ENCODE data around the gene PBX1.

The PBX1 gene

GRCh38 chr1:164780111-164780812 is 221.3 kb downstream of the PBX1 start:
- Histone ChIP-seq H3K36me3 (no peaks in the 10 kb centered on the region), H3K27me3 (peaks cover 4% of the 10 kb centered on the region), H3K4me1 (ENCODE audit: control insufficient read depth in 1 of 2, insufficient read depth in 1 of 2, low read depth in 1 of 2, low read length in 1 of 2) (no peaks in the 10 kb centered on the region), H3K4me3 (ENCODE audit: low read depth in 1 of 2, low read length in 1 of 2) (no peak overlapping the region), H3K9me3 (no peaks in the 10 kb centered on the region), H3K27ac (no peak overlapping the region)
- TF ChIP-seq CTCF (IDR thresholded peaks at IDR 0.05) = no peak

- H3K27ac ChIP-seq = no peak overlapping the region
- H3K9me3 ChIP-seq = no peaks in the 10 kb centered on the region
- no peak for TF ChIP-seq CTCF (IDR thresholded peaks at IDR 0.05)
- H3K27me3 ChIP-seq = no peaks in the 10 kb centered on the region
- H3K4me3 ChIP-seq (ENCODE audit: low read depth in 1 of 2, low read length in 1 of 2) = no peak overlapping the region
- H3K4me1 ChIP-seq (ENCODE audit: control insufficient read depth in 1 of 2, insufficient read depth in 1 of 2, low read depth in 1 of 2, low read length in 1 of 2) = no peaks in the 10 kb centered on the region
- no peaks in the 10 kb centered on the region for H3K36me3 ChIP-seq
These were observed 221.9 kb downstream of the PBX1 start for GRCh38 chr1:164780863-164781262.

- no peak overlapping the region for H3K4me3 ChIP-seq (ENCODE audit: low read depth in 1 of 2, low read length in 1 of 2)
- no peak for TF ChIP-seq CTCF (IDR thresholded peaks at IDR 0.05)
- H3K4me1 ChIP-seq (ENCODE audit: control insufficient read depth in 1 of 2, insufficient read depth in 1 of 2, low read depth in 1 of 2, low read length in 1 of 2) = no peaks in the 10 kb centered on the region
These were observed 223.0 kb downstream of the PBX1 start for GRCh38 chr1:164781972-164782371.

GRCh38 chr1:164783778-164784555 is 225.0 kb downstream of the PBX1 start:
- no peak for TF ChIP-seq CTCF (IDR thresholded peaks at IDR 0.05)
- Histone ChIP-seq H3K27me3 (peaks cover 7% of the 10 kb centered on the region), H3K36me3 (no peaks in the 10 kb centered on the region), H3K9me3 (no peaks in the 10 kb centered on the region), H3K4me3 (ENCODE audit: low read depth in 1 of 2, low read length in 1 of 2) (no peak overlapping the region), H3K27ac (no peak overlapping the region), H3K4me1 (ENCODE audit: control insufficient read depth in 1 of 2, insufficient read depth in 1 of 2, low read depth in 1 of 2, low read length in 1 of 2) (no peaks in the 10 kb centered on the region)

More at GRCh38 chr1:164781972-164782371, 223.0 kb downstream of the PBX1 start:
- no peaks in the 10 kb centered on the region for H3K36me3 ChIP-seq
- no peak overlapping the region for H3K27ac ChIP-seq
- H3K9me3 ChIP-seq = no peaks in the 10 kb centered on the region
- no peaks in the 10 kb centered on the region for H3K27me3 ChIP-seq

GRCh38 chr1:164784960-164785359 is 226.0 kb downstream of the PBX1 start:
- H3K9me3 ChIP-seq = no peaks in the 10 kb centered on the region
- no peak overlapping the region for H3K4me3 ChIP-seq (ENCODE audit: low read depth in 1 of 2, low read length in 1 of 2)
- H3K27ac ChIP-seq = no peak overlapping the region
- H3K27me3 ChIP-seq = peaks cover 7% of the 10 kb centered on the region
- H3K4me1 ChIP-seq (ENCODE audit: control insufficient read depth in 1 of 2, insufficient read depth in 1 of 2, low read depth in 1 of 2, low read length in 1 of 2) = no peaks in the 10 kb centered on the region
- TF ChIP-seq CTCF (IDR thresholded peaks at IDR 0.05) = no peak
- H3K36me3 ChIP-seq = no peaks in the 10 kb centered on the region

Data from neutrophil (primary cell).